GDM1 (cell line): ENCODE data around the gene KCNJ4.

Experiments used
- DNase-seq: peaks from one replicate; lab custom pipeline; 2025; lab: John Stamatoyannopoulos, UW

The KCNJ4 gene

DNA sequence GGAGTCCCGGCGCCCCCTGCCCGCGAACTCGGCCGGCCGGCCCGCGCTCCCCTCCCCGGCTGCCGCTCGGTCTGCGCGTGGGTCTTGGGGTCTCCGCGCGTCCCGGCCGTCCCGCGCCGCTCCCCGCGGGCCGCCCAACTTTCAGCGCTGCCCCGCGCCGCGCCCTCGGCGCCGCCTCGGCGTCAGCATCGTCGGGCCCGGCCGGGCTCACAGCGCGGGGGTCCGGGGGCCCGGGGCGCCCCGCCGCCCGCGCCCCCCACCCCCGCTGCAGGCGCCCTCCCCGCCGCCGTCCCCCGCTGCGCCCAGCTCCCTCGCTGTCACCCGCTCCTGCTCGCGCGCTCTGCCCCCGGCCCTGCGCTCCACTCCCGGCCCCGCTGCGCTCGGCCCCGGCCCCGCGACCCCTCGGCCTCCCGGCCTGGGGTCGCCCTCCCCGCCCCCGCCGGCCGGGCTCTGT is at the start of gene KCNJ4:
TSS of gene KCNJ4 (minus strand) at position 124 of the 454 bp plus-strand sequence. CDS start 27,067 bp downstream, outside the sequence.
- DNase-seq: no peak

DNA sequence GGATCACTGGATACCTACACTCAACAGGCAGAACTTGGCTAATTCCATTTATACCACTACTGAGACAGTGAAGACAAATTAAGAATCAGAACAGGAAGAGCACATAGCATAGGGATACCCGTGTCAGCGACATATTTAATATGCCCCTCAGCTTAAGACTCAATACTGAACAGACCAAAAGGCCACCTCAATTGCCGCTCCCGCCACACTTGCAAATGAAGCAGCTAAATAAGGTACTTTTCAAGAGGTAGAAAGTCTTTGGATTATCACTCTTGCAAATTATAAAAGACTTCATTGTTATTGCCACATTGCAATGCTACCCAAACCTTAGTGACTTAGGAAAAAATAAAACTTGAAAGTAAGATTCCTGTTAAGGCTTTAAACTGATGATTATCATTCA is 48.0 kb upstream of the KCNJ4 start:
- DNase-seq: no peak

GRCh38 chr22:38501797-38502672 is 47.0 kb upstream of the KCNJ4 start:
- no peak for DNase-seq

GRCh38 chr22:38497869-38498268 is 42.9 kb upstream of the KCNJ4 start:
- DNase-seq: no peak

DNA sequence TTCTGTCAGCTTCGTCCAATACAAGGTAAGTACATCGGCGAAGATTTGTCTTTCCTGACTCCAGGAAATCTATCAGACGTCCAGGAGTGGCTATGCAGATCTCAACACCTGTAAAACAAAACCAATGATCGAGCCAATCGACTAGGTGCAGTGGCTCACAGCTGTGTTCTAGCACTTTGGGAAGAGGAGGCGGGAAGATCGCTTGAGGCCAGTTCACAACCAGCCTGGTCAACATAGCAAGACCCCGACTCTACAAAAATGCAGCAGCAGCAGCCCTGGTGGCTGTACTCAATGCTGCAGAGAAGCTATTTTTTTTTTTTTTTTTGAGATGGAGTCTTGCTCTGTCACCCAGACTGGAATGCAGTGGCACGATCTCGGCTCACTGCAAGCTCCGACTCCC is 39.9 kb upstream of the KCNJ4 start:
- no peak for DNase-seq

GRCh38 chr22:38494498-38494897 is 39.5 kb upstream of the KCNJ4 start:
- DNase-seq: no peak

DNA sequence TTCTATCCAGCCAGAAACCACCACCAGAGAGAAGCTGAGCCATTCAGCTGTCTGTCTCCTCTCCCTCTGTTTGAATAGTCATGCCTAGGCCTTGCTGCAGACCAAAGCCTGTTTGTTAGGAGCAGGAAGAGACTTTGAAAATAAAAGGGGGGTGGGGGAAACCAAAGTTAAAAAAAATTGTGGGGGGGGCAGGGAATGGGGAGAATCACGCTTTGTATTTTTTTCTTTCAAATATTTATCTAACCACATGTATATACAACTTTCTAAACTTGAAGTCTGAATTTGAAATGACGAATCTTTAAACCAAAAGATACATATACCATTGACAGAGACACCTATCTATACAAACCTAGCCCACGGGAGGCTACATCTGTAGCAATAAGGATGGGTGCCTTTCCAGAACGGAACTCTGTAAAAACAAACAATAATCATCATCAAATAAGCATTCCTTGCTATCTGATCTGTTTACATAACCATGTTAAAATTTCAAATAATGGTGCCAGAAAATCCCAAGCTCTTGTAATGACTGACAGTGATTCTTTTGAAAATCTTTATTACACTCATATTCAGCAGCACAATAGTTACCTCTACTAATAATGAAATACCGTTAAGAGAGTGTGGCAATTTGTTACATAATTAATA is 36.8 kb upstream of the KCNJ4 start:
- DNase-seq: no peak

GRCh38 chr22:38490915-38491314 is 35.9 kb upstream of the KCNJ4 start:
- DNase-seq: no peak

DNA sequence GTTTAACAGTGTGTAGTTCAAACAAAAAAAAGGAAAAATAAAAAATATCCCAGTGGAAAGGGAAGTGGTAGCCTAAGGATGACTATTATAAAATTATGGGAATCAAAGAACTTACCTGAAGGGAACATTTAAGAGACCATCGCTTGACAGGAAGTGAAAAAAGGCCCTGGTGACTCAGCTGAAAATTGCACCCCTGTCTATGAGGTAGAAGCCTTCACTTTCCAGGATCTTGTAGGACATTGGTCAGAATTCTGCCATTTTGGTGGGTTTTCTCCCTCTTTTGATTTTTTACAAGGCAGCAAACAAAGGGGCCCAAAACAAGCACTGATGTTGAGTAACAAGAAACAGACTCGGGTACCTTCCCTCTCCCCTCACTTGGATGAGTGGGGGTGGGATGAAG is 35.5 kb upstream of the KCNJ4 start:
- DNase-seq: no peak

GRCh38 chr22:38489561-38490145 is 34.7 kb upstream of the KCNJ4 start:
- no peak for DNase-seq

DNA sequence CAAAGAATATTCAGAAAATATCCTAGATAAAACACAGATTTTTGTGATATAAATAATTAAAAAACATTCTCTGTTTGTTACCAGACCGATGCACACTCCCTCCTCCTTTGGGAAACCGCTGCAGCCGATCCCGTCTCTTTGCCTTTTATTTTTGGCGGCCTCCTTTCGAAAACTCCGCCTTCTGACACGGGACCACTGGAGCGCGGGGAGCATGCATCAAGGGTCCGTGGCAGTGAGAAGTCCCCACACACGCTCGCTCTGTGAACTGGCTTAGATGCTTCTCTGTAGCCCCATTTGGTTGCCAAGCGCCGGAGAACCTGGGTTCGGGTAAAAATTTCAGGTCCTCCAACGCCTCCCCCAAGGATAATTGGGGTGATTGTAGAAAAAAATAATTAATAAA is 34.1 kb upstream of the KCNJ4 start:
- DNase-seq: no peak

DNA sequence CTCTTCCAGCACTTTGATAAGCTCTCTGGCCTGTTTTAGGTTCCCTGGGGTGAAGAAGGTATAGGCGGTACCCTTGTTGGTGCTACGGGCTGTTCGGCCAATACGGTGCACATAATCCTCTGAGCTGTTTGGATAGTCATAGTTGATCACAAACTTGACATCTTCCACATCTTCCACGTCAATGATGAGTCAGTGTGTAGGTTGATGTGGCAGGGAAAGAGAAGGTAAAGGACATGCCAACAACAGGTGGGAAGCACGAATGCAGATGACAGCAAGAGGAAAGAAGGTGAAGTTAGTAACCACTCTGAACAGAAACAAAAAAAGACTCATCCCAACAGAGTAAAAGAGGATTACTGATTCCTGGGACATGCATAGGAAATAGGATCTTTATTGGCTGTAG is 32.9 kb upstream of the KCNJ4 start:
- DNase-seq: no peak

- DNase-seq: no peak
These were observed 30.8 kb upstream of the KCNJ4 start for GRCh38 chr22:38485783-38486182.

DNA sequence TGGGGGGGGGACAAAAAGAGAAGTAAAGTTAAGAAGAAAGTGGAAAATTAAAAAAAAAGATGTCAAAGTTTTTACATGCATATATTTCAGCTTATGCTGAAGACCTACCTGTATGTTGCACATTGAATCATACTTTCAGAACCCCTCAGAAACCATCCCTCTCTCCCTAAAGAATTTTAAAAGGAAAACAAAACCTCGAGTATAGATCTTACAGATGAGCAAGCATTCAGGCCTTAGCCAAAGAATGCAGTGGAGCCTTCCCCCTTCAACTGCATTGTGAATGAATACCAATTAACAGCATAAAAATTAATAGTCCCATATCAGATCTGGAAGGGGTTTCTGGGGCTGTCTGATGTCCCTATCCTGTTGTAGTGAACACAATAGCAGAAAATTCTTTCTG is 29.2 kb upstream of the KCNJ4 start:
- DNase-seq: no peak

- no peak for DNase-seq
These were observed 27.8 kb upstream of the KCNJ4 start for GRCh38 chr22:38482662-38483308.

GRCh38 chr22:38481871-38482332 is 26.9 kb upstream of the KCNJ4 start:
- DNase-seq: no peak

GRCh38 chr22:38481162-38481870 is 26.3 kb upstream of the KCNJ4 start:
- DNase-seq: no peak

GRCh38 chr22:38479096-38479837 is 24.3 kb upstream of the KCNJ4 start:
- no peak for DNase-seq

- DNase-seq: no peak
These were observed 22.6 kb upstream of the KCNJ4 start for GRCh38 chr22:38477585-38477984.

DNA sequence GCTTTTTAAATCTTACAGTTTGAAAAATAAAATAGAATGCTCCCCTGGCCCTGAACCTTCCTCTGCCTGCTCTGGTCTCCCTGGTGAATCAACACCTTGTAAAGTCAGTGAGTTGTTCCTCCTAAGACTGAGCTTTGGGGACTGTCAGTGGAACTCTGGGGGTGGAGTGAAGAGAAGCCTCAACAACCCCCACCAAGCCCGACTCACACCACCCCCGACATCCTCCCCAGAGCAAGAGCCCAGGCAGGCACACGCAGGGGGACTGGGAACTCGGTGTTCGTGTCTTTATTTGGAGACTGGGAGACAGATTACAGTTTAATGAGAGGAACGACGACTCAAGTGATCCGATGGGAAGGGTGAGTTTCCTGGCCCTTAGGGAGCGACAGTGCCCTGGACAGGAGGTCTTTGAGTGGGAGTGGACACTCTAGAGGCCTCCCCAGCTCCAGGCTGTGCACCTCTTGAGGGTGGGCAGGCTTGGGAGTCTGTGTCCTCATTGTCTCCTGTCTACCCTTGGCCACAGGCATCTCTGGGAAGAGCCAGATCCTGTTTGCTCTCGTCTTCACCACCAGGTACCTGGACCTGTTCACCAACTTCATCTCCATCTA is 19.1 kb upstream of the KCNJ4 start:
- DNase-seq: no peak

- DNase-seq: no peak
These were observed 16.2 kb upstream of the KCNJ4 start for GRCh38 chr22:38471237-38471636.
